GM21717 (cell line): ENCODE data around the gene SPOCD1.
A peak's percentile ranks its signal among the peaks of the same experiment; 100 is the strongest.

ENCODE experiments used
- ATAC-seq: cut with Tn5 transposase; IDR thresholded peaks from one replicate; pipeline ENCODE4 v1.9.1; 2021; ENCODE audit warnings: mild to moderate bottlenecking, moderate library complexity; ENCODE audit not compliant: unreplicated experiment

SPOCD1 gene

DNA sequence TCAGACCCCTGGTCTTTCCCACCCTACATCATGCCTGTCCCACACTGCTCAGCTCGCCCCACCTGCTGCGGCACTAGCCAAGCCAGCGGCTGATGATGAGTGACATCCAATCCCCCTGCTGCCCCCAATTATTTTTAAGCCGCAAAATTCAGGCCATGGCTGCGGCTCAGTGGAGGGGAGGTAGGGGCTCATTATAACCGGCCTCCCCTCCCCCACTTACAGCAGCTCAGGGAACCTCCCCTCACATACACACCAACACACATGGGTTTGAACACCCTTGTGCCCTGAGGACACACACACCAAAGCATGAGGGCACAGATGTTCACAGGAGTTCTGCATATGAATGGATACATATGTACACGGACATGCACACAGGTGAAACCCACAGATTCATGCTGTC is 57.0 kb downstream of the SPOCD1 start:
- ATAC-seq: no peak

DNA sequence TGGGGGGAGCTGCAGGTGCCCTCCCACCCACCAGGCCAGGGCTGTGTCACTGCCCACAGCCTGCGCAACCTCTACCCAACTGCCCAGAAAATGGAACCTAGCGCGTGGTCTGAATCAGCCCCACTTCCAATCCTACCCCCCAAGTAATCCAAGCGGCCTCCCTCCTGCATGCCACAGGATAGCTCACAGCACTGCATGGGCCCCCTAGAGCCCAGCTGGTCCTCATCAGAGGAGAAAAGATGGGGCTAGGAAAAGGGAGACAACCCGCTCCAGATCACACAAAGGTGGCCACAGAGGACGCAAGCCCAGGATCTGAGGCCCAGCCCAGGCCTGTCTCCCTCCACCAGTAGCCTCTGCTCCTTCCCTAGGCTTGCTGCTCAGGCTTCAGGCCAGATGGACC is 57.8 kb downstream of the SPOCD1 start:
- no peak for ATAC-seq

DNA sequence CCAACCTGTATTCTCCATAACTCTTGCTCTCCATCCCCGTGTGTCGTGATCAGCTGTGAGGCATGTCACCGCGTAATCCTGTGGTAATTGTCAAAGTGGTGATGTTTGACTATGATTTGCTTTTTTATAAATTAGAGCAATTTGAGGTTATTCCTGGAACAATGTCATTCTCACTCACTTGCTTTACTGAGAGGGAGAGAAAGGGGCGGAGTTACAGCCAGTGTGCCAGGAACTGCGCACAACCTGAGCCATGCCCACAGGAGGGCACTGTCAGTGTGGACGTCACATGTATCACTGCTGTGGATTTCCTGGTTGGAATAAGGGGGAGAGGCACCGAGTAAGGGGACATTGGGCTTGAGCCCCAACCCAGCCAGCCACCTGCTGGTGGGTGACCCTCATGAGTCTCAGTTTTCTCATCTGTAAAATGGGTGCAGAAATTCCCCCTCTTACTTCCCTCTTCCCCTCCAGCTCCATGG is 58.6 kb downstream of the SPOCD1 start:
- ATAC-seq: no peak

- ATAC-seq: no peak
These were observed 59.2 kb downstream of the SPOCD1 start for GRCh38 chr1:31756578-31756977.

GRCh38 chr1:31755850-31756492 is 59.9 kb downstream of the SPOCD1 start:
- ATAC-seq: no peak

- ATAC-seq: no peak
These were observed 60.6 kb downstream of the SPOCD1 start for GRCh38 chr1:31755197-31755611.

DNA sequence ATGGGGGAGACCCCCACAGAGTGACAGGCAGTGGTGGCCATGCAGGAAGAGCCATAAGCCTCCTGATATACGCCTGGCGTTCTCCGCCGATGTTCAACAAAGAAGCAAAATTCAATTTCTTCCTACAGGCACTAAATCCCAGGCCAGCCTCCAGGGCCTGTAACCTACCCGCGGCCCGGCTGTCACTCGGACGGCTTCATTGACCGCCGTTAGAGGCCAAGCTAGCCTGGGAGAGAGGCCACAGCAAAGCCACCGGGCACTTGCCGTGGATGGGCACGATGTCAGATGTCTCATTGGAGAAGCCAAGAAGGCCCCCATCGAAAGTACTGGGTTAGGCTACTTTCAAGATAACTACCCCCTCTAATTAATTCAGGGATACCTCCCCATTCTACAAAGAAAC is 61.4 kb downstream of the SPOCD1 start:
- no peak for ATAC-seq

- ATAC-seq: no peak
These were observed 62.0 kb downstream of the SPOCD1 start for GRCh38 chr1:31753707-31754349.

DNA sequence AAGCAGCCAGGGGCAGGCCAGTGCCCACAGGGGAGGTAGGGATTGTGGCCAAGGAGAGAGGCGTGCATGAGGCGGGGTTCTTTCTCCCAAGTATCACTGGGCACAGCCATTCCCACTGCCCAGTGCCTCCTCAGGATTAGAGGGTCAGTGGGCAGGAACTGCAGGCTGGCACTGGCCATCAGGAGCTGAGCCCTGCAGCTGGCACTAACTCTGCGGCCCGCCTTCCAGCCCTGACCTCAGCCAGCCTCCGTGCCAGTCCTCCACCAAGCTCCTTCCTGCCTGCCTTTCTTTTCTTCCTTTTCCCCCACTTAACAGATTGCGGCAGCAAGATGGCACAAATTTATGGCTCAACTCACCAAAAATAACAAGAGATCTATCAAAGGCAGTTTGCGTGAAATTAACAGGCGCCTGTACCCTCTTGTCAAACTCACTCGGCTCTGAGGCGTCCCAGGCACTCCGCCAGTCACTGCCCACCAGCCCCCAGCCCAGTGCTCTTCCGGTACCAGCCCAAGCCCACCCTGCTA is 62.8 kb downstream of the SPOCD1 start:
- no peak for ATAC-seq

DNA sequence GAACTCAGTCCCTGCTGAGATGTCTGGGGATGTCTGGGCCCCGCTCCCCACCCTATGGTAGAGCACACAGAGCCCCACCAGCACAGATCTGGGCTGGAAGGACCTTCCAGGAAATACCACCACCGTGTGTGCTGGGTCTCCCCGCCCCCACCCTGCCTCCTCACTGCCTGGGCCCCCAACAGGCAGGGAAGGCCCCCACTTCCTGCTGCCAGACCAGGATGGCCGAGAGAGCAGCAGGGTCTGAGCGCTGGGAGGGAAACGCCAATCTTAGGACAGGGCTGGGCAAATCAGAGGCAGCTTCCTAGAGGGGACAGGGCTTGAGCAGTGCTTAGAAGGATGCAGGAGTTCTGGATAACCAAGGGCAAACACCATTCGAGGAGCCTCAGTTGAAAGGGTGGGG is 63.6 kb downstream of the SPOCD1 start:
- ATAC-seq: no peak

DNA sequence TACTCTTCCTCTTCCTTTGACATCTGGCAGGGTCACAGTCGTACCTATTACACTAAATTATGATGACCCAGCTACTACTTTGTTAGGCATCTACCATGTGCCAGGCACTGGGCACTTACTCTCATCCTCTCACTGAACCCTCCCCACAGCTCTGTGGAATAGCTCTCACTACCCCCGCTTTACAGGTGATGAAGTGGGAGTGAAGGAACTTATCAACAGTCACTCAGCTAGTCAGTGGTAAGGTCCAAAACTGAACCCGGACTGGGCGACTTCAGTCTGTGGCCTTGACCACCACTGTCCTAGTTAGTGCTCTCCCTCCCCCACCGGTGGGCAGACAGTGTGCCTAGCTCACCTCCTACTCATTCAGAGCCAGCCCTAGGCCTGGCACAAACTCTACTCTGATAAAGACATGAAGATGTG is 64.0 kb downstream of the SPOCD1 start:
- ATAC-seq: no peak

- no peak for ATAC-seq
These were observed 64.8 kb downstream of the SPOCD1 start for GRCh38 chr1:31750858-31751510.

GRCh38 chr1:31749785-31750735 is 65.8 kb downstream of the SPOCD1 start:
- ATAC-seq: no peak

DNA sequence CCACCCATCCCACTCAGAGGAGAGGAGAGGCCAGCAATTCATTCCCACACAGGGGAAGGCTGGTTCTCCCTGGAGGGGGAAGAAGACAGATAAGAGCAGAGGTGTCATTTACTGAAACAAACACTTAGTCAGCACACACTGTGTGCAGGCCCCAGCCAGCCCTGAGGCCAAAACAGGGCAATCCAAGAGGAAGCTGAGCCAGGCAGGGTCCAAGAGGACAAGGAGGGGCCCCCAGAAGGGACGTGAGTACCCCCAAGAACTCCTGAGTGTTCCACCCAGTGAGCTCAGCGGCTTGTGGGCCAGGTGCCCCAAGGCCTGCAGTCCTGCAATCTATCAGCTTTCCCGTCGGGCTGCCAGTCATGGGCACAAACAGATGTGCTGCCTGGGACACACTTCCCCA is 67.5 kb downstream of the SPOCD1 start:
- ATAC-seq: no peak

GRCh38 chr1:31747304-31747703 is 68.5 kb downstream of the SPOCD1 start:
- no peak for ATAC-seq

GRCh38 chr1:31746687-31747086 is 69.1 kb downstream of the SPOCD1 start:
- ATAC-seq: no peak

GRCh38 chr1:31745946-31746670 is 69.7 kb downstream of the SPOCD1 start:
- no peak for ATAC-seq

DNA sequence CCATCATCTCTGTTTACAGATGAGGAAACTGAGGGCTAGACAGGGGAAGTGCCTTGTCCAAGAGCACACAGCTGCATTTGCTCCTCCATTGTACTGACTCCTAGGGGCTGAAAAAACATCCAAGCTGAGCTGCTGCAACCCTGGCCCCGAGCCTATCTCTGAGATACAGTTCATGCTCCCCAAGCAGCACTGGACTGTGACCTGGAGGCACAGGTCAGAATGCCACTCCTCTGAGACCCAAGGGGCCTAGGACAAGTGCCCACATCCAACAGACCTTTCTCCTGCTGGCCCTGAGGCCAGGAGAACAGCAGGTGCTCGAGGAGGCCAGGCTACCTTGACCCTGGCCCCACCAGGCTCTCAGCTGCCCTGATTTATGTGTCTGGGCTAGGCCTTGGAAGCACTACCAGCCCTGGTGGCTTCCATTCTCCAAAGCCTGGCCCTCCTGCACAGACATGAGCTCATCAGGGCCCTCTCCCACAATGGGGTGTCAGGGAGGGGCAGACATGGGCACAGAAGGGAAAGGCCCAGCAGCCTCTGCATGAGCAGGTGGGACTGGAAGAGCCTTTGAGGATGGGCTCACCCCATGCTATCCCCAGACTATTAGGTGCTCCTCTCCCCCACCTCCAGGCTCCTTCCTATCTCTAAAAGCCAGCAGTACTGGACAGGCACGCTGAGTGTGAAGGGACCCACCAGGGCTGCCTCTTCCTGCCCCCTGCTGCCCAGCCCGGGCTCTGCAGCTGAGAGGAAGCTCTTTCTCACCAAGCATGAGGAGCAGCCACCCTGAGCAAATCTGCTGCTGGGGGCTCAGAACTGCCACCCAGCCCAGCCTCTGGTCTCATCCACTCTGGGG is 70.5 kb downstream of the SPOCD1 start:
- no peak for ATAC-seq

- peak; percentile 64 for ATAC-seq
These were observed 71.5 kb downstream of the SPOCD1 start for GRCh38 chr1:31744165-31744888.
